ENCODE data around the gene ING5.

Gene ING5

GRCh38 chr2:241748468-241749256, 46.8 kb downstream of the ING5 start:
- TF ChIP-seq, protein P1, sequence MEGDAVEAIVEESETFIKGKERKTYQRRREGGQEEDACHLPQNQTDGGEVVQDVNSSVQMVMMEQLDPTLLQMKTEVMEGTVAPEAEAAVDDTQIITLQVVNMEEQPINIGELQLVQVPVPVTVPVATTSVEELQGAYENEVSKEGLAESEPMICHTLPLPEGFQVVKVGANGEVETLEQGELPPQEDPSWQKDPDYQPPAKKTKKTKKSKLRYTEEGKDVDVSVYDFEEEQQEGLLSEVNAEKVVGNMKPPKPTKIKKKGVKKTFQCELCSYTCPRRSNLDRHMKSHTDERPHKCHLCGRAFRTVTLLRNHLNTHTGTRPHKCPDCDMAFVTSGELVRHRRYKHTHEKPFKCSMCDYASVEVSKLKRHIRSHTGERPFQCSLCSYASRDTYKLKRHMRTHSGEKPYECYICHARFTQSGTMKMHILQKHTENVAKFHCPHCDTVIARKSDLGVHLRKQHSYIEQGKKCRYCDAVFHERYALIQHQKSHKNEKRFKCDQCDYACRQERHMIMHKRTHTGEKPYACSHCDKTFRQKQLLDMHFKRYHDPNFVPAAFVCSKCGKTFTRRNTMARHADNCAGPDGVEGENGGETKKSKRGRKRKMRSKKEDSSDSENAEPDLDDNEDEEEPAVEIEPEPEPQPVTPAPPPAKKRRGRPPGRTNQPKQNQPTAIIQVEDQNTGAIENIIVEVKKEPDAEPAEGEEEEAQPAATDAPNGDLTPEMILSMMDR (IDR thresholded peaks at IDR 0.05) = no peak
- Histone ChIP-seq H3K4me1 (no peaks in the 10 kb centered on the region), H3K27me3 (no peaks in the 10 kb centered on the region), H3K36me3 (peaks cover 26 to 97% (median 61%) of the 10 kb centered on the region in 3 donors), H3K27ac (no peak overlapping the region), H3K9me3 (no peaks in the 10 kb centered on the region), H3K4me3 (no peak overlapping the region)
- DNase-seq = no peak
- intact Hi-C loops (cut with DNase I; ENCODE audit: low total_unique reads) = no loop called here

DNA sequence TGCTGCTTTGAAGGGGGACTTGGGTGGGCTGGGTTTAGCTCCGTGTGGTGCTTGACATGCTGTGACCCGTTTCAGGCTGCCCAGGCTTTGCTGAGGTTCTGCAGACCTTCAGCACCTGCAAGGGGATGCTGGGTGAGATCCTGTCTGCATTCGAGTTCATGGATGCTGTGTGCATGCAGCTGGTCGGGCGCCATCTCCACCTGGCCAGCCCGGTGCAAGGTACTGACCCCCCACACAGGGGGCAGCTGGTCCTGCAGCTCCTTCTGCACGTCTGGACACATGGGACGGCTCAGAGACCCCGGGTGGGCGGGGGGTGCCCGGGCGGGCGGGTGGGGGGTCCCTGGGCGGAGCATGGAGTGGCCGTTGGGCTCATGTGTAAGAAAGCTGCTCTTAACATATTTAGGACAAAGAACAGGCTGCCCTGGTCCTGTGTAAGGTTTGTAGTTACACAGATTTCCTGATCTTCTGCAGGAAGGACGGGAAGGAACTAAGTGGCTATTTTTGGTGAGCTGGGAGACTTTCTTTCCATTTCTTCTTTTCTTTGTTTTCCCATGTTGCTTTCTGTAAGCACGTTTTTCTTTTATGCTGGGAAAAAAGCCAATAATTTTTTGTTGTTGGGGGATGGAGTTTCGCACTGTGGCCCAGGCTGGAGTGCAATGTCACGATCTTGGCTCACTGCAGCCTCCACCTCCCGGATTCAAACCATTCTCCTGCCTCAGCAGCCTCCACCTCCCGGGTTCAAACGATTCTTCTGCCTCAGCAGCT, 48.4 kb downstream of the ING5 start:
- Histone ChIP-seq H3K4me3 (no peak overlapping the region), H3K4me1 (no peaks in the 10 kb centered on the region), H3K27me3 (no peaks in the 10 kb centered on the region), H3K9me3 (no peaks in the 10 kb centered on the region), H3K27ac (no peak overlapping the region), H3K36me3 (peaks cover 17 to 97% (median 56%) of the 10 kb centered on the region in 3 donors)
- TF ChIP-seq, protein P1 (IDR thresholded peaks at IDR 0.05) = no peak
- no peak for DNase-seq
- intact Hi-C loops (cut with DNase I; ENCODE audit: low total_unique reads) = no loop called here

DNA sequence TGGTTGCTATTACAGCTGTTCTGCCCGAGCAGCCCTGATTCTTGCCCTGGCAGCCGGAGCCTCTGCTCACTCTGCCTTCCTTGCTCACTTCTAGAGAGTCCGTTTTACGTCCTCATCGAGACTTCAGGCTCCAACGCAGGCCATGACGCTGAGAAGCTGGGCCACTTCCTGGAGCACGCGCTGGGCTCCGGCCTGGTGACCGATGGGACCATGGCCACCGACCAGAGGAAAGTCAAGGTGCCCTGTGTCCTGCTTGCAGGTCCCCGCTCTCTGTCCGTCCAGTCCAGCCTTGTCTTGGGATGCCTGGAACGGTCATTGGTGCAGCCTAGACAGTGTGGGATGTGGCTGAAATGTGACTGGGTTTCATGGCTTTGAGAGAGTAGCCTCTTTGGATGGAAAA, 49.3 kb downstream of the ING5 start:
- no peaks in the 10 kb centered on the region for H3K4me1 ChIP-seq
- TF ChIP-seq, protein P1 (IDR thresholded peaks at IDR 0.05) = no peak
- no peaks in the 10 kb centered on the region for H3K9me3 ChIP-seq
- H3K36me3 ChIP-seq = peaks cover 15 to 98% (median 56%) of the 10 kb centered on the region in 3 donors
- H3K27me3 ChIP-seq = no peaks in the 10 kb centered on the region
- intact Hi-C loops (cut with DNase I; ENCODE audit: low total_unique reads) = no loop called here
- no peak overlapping the region for H3K4me3 ChIP-seq
- H3K27ac ChIP-seq = no peak overlapping the region
- no peak for DNase-seq

- TF ChIP-seq, protein P1 (IDR thresholded peaks at IDR 0.05) = no peak
- intact Hi-C loops (cut with DNase I; ENCODE audit: low total_unique reads) = no loop called here
- Histone ChIP-seq H3K27me3 (no peaks in the 10 kb centered on the region), H3K4me3 (no peak overlapping the region), H3K36me3 (peaks cover 15 to 98% (median 59%) of the 10 kb centered on the region in 3 donors), H3K27ac (no peak overlapping the region), H3K9me3 (no peaks in the 10 kb centered on the region), H3K4me1 (no peaks in the 10 kb centered on the region)
- DNase-seq = no peak
These were observed 49.9 kb downstream of the ING5 start for GRCh38 chr2:241751776-241752175.

DNA sequence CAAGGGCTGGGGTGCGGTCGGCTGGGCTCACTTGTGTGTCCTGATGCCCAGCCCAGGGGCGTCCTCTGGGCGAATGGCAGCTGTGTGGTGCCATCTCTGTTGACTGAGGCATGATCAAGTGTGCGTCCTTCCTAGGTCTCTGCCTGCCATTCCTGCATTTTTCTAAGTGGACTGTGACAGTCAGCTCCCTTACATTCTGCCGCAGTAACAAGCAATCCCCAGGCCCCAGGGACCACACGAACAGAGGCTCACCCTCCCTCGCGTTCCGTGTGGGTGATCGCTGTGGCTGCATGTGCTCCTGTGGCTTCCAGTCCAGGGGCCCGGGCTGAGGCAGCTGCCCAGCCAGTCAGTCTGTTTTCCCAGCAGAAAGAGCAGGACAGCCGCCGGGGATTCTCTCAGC, 50.4 kb downstream of the ING5 start:
- no peak overlapping the region for H3K4me3 ChIP-seq
- no peaks in the 10 kb centered on the region for H3K4me1 ChIP-seq
- TF ChIP-seq, protein P1 (IDR thresholded peaks at IDR 0.05) = no peak
- peaks cover 15 to 98% (median 60%) of the 10 kb centered on the region in 3 donors for H3K36me3 ChIP-seq
- H3K9me3 ChIP-seq = no peaks in the 10 kb centered on the region
- H3K27me3 ChIP-seq = no peaks in the 10 kb centered on the region
- DNase-seq = no peak
- intact Hi-C loops (cut with DNase I; ENCODE audit: low total_unique reads) = no loop called here
- no peak overlapping the region for H3K27ac ChIP-seq

Data from tibial artery (tissue), 4 donors.